ENCODE results near the gene BUB1B. TPM values are rescaled to one million over a fixed set of nuclear protein-coding genes. Genes with fewer than 3 reads are reported as not detected.
"Not testable (repeated sequence)": the region's sequence is repeated elsewhere in the genome, so short reads cannot be mapped to it uniquely, and the experiment has no call there.

Gene BUB1B
- total RNA-seq, 1 donor: 2.7 TPM

DNA sequence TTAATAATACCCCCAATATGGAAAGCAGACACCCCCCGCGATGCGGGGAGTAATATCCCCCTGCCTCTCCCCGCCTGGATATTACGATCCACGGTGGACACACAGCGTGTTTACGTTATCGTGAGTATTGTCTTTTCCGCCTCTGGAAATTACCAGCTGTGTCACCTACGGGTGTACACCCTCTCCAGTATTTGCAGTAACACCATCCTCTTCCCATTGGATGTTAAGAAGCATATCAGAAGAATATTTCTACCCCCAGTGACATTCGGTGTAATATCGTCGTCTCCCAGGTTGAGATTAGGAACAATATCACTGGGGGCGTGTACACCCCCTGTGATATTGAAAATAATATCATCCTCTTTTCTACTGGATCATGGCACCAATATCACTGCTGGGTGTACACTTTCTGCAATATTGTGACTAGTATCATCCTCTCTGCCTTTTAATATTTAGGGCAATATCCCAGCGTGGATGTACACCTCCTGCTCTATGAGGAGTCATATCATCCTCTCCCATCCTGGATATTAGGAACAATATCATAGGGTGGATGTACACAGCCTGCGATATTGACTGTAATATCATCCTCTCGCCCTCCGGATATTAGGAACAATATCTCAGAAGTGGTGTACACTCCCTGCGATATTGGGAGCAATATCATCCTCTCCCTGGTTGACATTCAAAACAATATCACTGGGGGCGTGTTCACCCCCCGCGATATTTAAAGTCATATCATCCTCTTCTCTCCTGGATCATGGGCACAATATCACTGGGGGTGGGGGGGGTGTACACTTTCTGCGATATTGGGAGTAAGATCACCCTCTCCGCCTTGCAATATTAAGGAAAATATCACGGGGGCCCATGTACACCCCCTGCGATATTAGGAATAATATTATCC lies 31.9 kb upstream of the BUB1B start:
- no peaks in the 10 kb centered on the region for H3K27me3 ChIP-seq (ENCODE audit: insufficient read depth, low read length)
- H3K9me3 ChIP-seq (ENCODE audit: low read depth, low read length): no peaks in the 10 kb centered on the region
- H3K4me3 ChIP-seq (ENCODE audit: low read length): no peak overlapping the region
- no peaks in the 10 kb centered on the region for H3K4me1 ChIP-seq (ENCODE audit: insufficient read depth, low read length)

DNA sequence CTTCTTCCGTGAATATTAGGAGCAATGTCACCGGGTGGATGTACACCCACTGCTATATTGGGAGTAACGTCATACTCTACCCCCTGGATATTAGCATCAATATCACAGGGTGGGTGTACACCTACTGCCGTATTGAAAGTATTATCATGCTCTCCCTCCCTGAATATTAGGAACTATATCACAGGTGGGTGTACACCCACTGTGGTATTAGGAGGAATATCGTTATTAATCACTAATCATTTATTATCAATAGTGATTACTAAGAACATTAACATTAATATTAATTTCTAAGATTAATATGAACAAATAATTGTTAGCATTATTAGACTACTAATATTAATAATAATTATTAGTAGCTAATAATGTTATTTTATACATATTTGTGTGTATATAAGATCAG lies 30.8 kb upstream of the BUB1B start:
- H3K4me3 ChIP-seq (ENCODE audit: low read length): no peak overlapping the region
- no peaks in the 10 kb centered on the region for H3K4me1 ChIP-seq (ENCODE audit: insufficient read depth, low read length)
- H3K9me3 ChIP-seq (ENCODE audit: low read depth, low read length): no peaks in the 10 kb centered on the region
- H3K27me3 ChIP-seq (ENCODE audit: insufficient read depth, low read length): no peaks in the 10 kb centered on the region

DNA sequence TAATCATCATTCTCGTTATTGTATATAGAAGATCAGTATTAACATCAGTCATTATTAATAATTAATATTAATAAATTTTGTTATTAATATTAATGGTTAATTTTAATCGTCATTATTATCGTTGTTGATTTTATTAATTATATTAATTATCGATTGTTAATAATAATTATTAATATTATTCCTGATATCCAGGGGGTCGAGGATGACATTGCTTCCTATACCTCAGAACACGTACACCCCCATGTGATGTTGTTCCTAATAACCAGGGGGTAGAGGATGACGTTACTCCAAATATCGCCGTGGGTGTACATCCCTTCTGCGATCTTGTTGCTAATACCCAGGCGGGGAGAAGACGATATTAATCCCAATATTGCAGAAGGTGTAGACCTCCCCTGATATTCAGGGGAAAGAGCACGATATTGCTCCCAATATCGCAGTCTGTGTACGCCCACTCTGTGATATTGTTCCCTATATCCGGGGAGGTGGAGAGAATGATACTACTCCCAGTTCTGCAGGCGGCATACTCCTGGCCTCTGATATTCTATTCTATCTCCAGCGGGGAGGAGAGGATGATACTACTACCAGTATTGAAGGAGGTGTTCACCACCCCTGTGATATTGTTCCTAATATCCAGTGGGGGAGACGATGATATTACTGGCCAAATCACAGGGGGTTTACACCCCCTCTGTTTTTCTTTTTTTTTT lies 29.9 kb upstream of the BUB1B start:
- Histone ChIP-seq H3K4me3 (ENCODE audit: low read length) (no peak overlapping the region), H3K9me3 (ENCODE audit: low read depth, low read length) (no peaks in the 10 kb centered on the region), H3K27me3 (ENCODE audit: insufficient read depth, low read length) (no peaks in the 10 kb centered on the region), H3K4me1 (ENCODE audit: insufficient read depth, low read length) (no peaks in the 10 kb centered on the region)

DNA sequence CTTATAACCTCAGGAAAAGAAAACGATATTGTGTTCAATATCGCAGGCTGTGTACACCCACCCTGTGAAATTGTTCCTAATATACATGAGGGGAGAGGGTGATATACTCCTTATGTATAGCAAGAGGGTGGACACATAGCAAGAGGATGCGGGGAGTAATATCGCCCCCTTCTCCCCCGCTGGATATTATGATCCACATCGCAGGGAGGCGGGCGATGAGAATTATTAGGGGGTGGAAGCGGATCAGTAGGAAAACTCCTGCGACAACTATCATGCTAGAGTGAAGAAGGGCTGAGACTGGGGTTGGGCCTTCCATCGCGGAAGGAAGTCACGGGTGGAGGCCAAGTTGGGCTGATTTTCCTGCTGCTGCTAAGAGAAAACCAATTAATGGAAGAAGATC lies 27.3 kb upstream of the BUB1B start:
- no peaks in the 10 kb centered on the region for H3K27me3 ChIP-seq (ENCODE audit: insufficient read depth, low read length)
- no peak overlapping the region for H3K4me3 ChIP-seq (ENCODE audit: low read length)
- no peaks in the 10 kb centered on the region for H3K4me1 ChIP-seq (ENCODE audit: insufficient read depth, low read length)
- no peaks in the 10 kb centered on the region for H3K9me3 ChIP-seq (ENCODE audit: low read depth, low read length)

DNA sequence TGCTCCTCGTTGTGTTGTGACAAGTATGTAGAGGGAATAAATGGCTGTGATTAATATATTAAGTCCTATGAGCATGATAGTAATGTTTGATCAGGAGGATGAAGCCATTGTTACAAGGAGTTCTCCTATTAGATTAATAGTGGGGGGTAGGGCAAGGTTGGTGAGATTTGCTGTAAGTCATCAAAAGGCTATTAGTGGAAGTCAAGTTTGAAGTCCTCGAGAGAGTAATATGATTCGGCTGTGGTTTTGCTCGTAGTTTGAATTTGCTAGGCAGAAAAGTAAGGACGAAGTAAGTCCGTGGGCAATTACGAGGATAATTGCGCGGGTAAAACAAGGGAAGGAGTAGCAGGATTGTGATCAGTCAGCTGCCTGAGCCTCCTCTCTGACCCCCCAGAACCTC lies 26.0 kb upstream of the BUB1B start:
- H3K27me3 ChIP-seq (ENCODE audit: insufficient read depth, low read length): no peaks in the 10 kb centered on the region
- no peaks in the 10 kb centered on the region for H3K4me1 ChIP-seq (ENCODE audit: insufficient read depth, low read length)
- no peaks in the 10 kb centered on the region for H3K9me3 ChIP-seq (ENCODE audit: low read depth, low read length)
- H3K4me3 ChIP-seq (ENCODE audit: low read length): no peak overlapping the region

DNA sequence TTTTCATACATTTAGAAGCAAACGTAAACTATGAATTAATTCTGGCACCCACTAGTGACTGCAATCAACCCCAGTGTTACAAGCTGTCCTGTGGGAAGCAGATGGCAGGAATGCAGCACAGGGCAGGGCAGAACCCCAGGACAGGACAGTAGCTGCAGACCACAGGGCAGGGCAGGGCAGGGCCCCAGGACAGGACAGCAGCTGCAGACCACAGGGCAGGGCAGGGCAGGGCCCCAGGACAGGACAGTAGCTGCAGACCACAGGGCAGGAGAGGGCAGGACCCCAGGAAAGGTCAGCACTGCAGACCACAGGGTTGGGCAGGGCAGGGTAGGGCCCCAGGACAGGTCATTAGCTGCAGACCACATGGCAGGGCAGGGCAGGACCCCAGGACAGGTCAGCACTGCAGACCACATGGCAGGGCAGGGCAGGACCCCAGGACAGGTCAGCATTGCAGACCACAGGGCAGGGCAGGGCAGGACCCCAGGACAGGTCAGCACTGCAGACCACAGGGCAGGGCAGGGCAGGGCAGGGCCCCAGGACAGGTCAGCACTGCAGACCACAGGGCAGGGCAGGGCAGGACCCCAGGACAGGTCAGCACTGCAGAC lies 24.9 kb upstream of the BUB1B start:
- not testable (repeated sequence) for H3K27me3 ChIP-seq (ENCODE audit: insufficient read depth, low read length); H3K4me3 ChIP-seq (ENCODE audit: low read length); H3K9me3 ChIP-seq (ENCODE audit: low read depth, low read length); H3K4me1 ChIP-seq (ENCODE audit: insufficient read depth, low read length)

DNA sequence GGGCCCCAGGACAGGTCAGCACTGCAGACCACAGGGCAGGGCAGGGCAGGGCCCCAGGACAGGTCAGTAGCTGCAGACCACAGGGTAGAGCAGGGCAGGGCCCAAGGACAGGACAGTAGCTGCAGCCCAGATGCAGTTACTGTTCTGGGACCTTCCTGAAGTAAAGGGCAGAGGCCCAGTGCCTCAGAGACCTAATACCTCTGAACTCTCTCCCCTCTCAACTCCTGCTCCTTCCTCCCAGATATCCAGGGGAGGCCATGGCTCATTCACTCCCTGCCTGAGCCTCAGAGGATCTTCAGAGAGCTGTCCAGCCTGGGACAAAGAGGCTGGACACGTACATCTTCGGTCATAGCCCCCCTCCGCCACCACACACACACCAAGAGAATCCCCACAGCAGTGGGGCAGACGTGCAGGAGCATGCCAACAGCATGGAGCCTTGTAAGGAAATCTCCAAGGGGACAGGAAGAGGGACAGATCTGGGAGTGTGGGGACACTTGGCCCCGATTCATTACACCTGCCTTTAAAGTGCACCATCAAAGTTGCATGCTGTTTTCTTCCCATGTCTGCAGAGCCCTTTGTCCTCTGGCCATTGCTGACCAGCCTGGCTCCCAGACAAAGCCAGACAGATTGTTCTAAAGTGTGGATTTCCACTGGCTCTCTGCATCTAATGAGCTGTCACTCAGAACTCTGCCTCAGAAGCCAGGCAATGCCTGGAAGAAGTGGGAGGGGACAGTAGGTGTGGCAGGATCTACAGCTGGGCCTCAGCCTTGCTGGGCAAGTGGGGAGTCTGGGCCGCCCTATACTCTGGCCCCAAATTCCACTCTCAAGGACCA lies 24.2 kb upstream of the BUB1B start:
- H3K27me3 ChIP-seq (ENCODE audit: insufficient read depth, low read length): no peaks in the 10 kb centered on the region
- no peak overlapping the region for H3K4me3 ChIP-seq (ENCODE audit: low read length)
- no peaks in the 10 kb centered on the region for H3K9me3 ChIP-seq (ENCODE audit: low read depth, low read length)
- no peaks in the 10 kb centered on the region for H3K4me1 ChIP-seq (ENCODE audit: insufficient read depth, low read length)

DNA sequence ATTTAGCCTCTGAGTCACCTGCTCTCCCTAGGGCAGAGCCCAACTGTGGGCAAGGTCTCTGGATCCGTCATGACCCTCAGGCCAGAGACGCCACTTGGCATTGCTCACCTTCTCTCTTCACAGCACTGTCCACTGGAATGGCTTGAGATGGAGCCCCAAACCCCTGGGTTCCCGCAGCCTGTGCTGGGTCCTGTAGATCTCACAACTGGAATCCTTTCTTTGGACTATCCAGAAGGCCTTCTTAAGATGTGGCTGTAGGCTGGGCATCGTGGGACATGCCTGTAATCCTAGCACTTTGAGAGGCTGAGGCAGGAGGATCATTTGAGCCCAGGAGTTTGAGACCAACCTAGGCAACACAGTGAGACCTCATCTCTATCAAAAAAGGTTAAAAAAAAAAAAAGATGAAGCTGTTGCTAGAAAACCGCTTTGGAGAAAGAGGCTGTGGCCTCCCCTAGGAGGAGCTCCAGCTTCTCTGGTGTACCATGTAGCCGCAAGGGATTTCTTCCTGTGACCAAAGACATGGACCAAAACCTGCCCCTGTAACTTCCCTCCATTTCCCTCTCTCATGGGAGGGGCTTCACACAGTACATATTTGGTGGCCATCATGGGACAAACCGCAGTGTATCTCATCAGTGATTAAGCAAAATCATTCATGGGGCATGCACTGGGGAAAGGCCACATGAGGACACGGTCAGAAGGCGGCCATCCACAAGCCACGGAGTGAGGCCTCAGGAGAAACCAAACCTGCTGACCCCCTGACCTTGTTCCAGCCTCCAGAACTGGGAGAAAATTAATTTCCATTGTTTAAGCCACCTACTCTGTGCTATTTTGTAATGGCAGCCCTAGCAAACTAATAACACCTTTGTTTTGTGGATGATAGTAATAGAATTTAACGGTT lies 23.3 kb upstream of the BUB1B start:
- H3K27me3 ChIP-seq (ENCODE audit: insufficient read depth, low read length): no peaks in the 10 kb centered on the region
- H3K9me3 ChIP-seq (ENCODE audit: low read depth, low read length): no peaks in the 10 kb centered on the region
- no peaks in the 10 kb centered on the region for H3K4me1 ChIP-seq (ENCODE audit: insufficient read depth, low read length)
- no peak overlapping the region for H3K4me3 ChIP-seq (ENCODE audit: low read length)

DNA sequence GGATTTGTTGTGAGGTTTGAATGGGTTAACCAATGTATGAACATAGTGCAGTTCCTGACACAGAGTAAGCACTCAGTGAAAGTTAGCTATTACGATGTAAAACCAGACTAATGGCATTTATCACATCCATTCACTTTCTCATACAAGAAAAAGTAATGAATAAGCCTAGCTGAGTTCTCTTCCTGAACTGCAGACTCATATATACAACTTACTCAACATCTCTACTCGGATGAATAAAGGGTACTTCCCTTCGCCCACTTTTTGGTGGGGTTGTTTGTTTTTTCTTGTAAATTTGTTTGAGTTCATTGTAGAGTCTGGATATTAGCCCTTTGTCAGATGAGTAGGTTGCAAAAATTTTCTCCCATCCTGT lies 22.7 kb upstream of the BUB1B start:
- H3K9me3 ChIP-seq (ENCODE audit: low read depth, low read length); H3K4me1 ChIP-seq (ENCODE audit: insufficient read depth, low read length); H3K27me3 ChIP-seq (ENCODE audit: insufficient read depth, low read length); H3K4me3 ChIP-seq (ENCODE audit: low read length): not testable (repeated sequence)

DNA sequence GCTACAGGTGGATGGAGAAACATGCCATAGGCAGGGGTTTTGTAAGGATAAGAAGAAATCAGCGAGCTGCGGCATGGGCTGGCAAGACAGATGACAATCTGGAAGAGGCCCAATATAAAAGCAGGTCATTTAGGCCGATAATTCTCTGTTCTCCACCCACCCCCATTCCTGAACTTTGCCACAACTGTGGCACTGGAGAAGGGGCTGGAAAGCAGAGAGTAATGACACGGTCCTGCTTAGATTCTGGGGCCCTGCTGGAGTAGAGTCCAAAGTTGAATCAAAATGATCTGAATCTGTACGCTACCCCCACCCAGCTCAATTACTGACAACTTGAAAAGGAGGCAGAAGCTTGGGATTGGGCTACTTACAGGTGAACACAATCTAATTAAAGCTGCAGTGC lies 18.4 kb upstream of the BUB1B start:
- no peaks in the 10 kb centered on the region for H3K4me1 ChIP-seq (ENCODE audit: insufficient read depth, low read length)
- no peak overlapping the region for H3K4me3 ChIP-seq (ENCODE audit: low read length)
- no peaks in the 10 kb centered on the region for H3K9me3 ChIP-seq (ENCODE audit: low read depth, low read length)
- no peaks in the 10 kb centered on the region for H3K27me3 ChIP-seq (ENCODE audit: insufficient read depth, low read length)

DNA sequence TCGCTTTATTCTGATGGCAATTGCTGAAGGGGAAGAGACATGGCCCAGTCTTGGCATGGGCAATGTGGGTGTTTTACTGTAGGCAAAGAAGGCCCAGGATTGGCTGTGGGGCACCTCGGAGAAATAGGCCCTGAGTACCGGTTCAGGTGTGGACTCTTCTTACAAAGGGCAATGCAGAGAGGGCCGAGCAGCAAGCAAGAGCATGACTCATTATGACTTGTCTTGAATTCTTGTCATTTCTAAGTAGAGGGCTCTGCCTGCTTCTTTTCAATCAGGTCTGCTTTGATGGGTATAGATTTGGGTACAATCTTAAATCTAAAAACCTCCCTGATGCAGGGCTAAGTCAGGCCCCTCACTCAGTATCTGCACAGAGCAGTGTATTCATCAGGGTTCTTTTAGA lies 14.8 kb upstream of the BUB1B start:
- Histone ChIP-seq H3K4me1 (ENCODE audit: insufficient read depth, low read length) (peaks cover 8% of the 10 kb centered on the region), H3K4me3 (ENCODE audit: low read length) (no peak overlapping the region), H3K27me3 (ENCODE audit: insufficient read depth, low read length) (no peaks in the 10 kb centered on the region), H3K9me3 (ENCODE audit: low read depth, low read length) (no peaks in the 10 kb centered on the region)

DNA sequence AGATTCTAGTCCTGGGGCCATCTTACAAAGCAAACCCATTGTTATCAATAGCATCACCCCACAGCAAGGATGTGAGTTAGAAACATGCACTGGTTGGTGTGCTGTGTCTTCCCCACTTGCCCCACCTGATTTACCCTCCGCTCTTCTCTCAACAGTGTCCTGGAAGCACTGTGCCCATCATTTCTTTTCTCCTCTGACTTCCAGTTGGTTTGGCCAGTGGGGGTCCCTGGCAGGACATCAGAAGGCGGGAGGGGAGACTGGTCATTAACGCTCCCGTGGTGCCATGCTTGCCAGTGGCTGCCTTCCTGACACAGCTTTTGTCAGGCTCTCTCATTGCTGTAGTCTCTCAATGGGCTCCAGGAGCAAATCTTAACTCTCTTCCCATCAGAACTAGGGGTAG lies 11.5 kb upstream of the BUB1B start:
- H3K4me3 ChIP-seq (ENCODE audit: low read length): no peak overlapping the region
- peaks cover 8% of the 10 kb centered on the region for H3K4me1 ChIP-seq (ENCODE audit: insufficient read depth, low read length)
- no peaks in the 10 kb centered on the region for H3K27me3 ChIP-seq (ENCODE audit: insufficient read depth, low read length)
- no peaks in the 10 kb centered on the region for H3K9me3 ChIP-seq (ENCODE audit: low read depth, low read length)

DNA sequence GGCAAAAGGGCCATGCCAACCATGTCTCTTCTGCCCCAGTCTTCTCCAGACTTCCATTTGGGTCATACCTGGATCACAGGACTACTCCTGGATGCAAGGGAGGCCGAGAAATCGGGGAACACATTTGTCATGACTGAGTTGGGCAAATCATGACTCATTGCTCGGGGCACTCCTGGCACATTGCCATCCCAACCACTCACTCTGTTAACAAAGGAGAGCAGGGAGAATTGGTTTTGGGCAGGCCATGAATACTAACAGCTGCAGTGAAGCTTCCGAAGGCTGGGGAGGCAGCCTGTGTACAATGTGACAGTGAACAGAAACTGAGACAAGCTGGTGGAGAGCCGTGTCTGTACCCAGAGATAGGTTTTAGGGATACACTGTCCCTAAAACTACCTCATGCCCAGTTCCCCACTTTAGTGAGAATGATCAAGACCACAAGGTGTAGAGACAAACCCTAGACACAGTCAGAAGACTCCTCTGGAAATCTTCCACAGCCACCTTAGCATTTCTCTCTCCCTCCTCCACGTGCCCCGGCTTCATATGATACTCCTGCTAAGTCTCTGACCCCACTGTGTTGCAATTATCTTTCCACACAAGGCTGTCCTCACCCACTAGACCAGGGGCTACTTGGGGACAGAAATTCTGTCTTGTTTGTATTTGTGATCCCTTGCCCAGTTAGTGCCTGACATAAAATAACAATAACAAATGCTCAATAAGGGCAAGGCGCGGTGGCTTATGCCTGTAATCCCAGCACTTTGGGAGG lies 10.5 kb upstream of the BUB1B start:
- H3K4me3 ChIP-seq (ENCODE audit: low read length): no peak overlapping the region
- no peaks in the 10 kb centered on the region for H3K27me3 ChIP-seq (ENCODE audit: insufficient read depth, low read length)
- H3K4me1 ChIP-seq (ENCODE audit: insufficient read depth, low read length): peaks cover 8% of the 10 kb centered on the region
- no peaks in the 10 kb centered on the region for H3K9me3 ChIP-seq (ENCODE audit: low read depth, low read length)

DNA sequence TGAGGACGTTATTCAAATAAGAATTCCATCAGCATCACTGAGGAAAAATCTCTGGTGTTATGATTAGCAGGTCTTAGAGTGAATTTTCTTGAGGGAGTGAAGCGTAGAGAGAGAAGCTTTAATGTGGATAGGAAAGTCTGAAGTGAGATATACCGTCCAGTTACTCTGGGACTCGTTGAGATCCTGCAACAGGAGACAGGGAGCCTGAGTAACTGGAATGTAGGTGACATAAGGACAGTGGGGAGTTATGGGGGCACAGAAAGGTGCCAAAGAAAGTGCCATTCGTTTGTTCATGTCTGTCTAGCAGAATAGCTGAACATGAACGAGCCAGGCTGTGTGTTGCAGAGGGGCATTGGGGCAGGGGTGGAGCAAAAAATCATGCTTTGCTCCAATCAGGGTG lies 9.4 kb upstream of the BUB1B start:
- no peaks in the 10 kb centered on the region for H3K9me3 ChIP-seq (ENCODE audit: low read depth, low read length)
- H3K4me3 ChIP-seq (ENCODE audit: low read length): no peak overlapping the region
- peaks cover 8% of the 10 kb centered on the region for H3K4me1 ChIP-seq (ENCODE audit: insufficient read depth, low read length)
- H3K27me3 ChIP-seq (ENCODE audit: insufficient read depth, low read length): no peaks in the 10 kb centered on the region
